ENCODE data around the gene ATG4C. TPM values are rescaled to one million over a fixed set of nuclear protein-coding genes. Genes with fewer than 3 reads are reported as not detected.
"Not testable (repeated sequence)": the region's sequence is repeated elsewhere in the genome, so short reads cannot be mapped to it uniquely, and the experiment has no call there.

The ATG4C gene
- total and polyA plus RNA-seq, 12 donors, result 2.1 to 16.1 (median 8.4) TPM

GRCh38 chr1:62778208-62778607, 5.7 kb upstream of the ATG4C start:
- 51 to 62% (median 58%) methylated on average over 2 of the region's 2 CpGs for WGBS, 4 donors
- no peak for DNase-seq
- no peaks in the 10 kb centered on the region for H3K27me3 ChIP-seq
- H3K4me1 ChIP-seq (replicated peaks in 1 of 2), result peaks cover 0 to 6% of the 10 kb centered on the region in 2 donors
- H3K36me3 ChIP-seq (replicated peaks in 1 of 2), result no peaks in the 10 kb centered on the region
- H3K4me3 ChIP-seq, result no peak overlapping the region
- TF ChIP-seq CTCF (IDR thresholded peaks at IDR 0.05) (no peak), POLR2A (IDR thresholded peaks at IDR 0.05) (no peak)
- intact Hi-C loops (cut with DNase I), result no loop called here
- H3K9me3 ChIP-seq (replicated peaks in 1 of 3), result no peaks in the 10 kb centered on the region
- no peak overlapping the region for H3K27ac ChIP-seq

GRCh38 chr1:62781841-62782543, 1.9 kb upstream of the ATG4C start:
- intact Hi-C loops (cut with DNase I), result no loop called here
- no peaks in the 10 kb centered on the region for H3K36me3 ChIP-seq (replicated peaks in 1 of 2)
- WGBS, 4 donors, result 77 to 86% (median 81%) methylated on average over 3 of the region's 3 CpGs
- H3K27me3 ChIP-seq, result no peaks in the 10 kb centered on the region
- H3K27ac ChIP-seq, result no peak overlapping the region
- no peak overlapping the region for H3K4me3 ChIP-seq
- no peak for DNase-seq
- H3K9me3 ChIP-seq (replicated peaks in 1 of 3), result no peaks in the 10 kb centered on the region
- TF ChIP-seq CTCF (IDR thresholded peaks at IDR 0.05) (no peak), POLR2A (IDR thresholded peaks at IDR 0.05) (no peak)
- H3K4me1 ChIP-seq (replicated peaks in 1 of 2), result peaks cover 0 to 24% of the 10 kb centered on the region in 2 donors

GRCh38 chr1:62782544-62783212, 1.3 kb upstream of the ATG4C start:
- 86 to 91% (median 90%) methylated on average over 23 of the region's 23 CpGs for WGBS, 4 donors
- H3K27ac ChIP-seq; H3K4me3 ChIP-seq; intact Hi-C loops (cut with DNase I); H3K36me3 ChIP-seq (replicated peaks in 1 of 2); H3K27me3 ChIP-seq; H3K9me3 ChIP-seq (replicated peaks in 1 of 3): not testable (repeated sequence)
- H3K4me1 ChIP-seq (replicated peaks in 1 of 2), result peaks cover 0 to 31% of the 10 kb centered on the region in 2 donors
- peak in 4 of 7 donors; percentile 16 to 58 (median 34) for DNase-seq

- Histone ChIP-seq H3K27ac (peak overlapping the region in 4 of 5 donors; percentile 78 to 98 (median 93)), H3K4me3 (peak overlapping the region; percentile 5 to 64 (median 61)), H3K27me3 (no peaks in the 10 kb centered on the region), H3K36me3 (replicated peaks in 1 of 2) (no peaks in the 10 kb centered on the region), H3K4me1 (replicated peaks in 1 of 2) (peaks cover 0 to 32% of the 10 kb centered on the region in 2 donors), H3K9me3 (replicated peaks in 1 of 3) (no peaks in the 10 kb centered on the region)
- WGBS, 4 donors, result 10 to 14% (median 12%) methylated on average over 12 of the region's 12 CpGs
- no peak for TF ChIP-seq POLR2A (IDR thresholded peaks at IDR 0.05)
- no peak for TF ChIP-seq CTCF (IDR thresholded peaks at IDR 0.05)
- intact Hi-C loops (cut with DNase I), result no loop called here
- DNase-seq, result no peak
These were observed 805 bp downstream of the ATG4C start for GRCh38 chr1:62784509-62785365.

All from adrenal gland (tissue), 12 donors.